Fibroblast of the conjunctiva (primary cell): ENCODE data around the gene VWA8.
"Not testable (repeated sequence)": the region's sequence is repeated elsewhere in the genome, so short reads cannot be mapped to it uniquely, and the experiment has no call there.

Experiments
- DNase-seq: peaks from one replicate; pipeline ENCODE4 v3.0.0-alpha.2; 2010; ENCODE audit warnings: low read depth

The VWA8 gene

DNA sequence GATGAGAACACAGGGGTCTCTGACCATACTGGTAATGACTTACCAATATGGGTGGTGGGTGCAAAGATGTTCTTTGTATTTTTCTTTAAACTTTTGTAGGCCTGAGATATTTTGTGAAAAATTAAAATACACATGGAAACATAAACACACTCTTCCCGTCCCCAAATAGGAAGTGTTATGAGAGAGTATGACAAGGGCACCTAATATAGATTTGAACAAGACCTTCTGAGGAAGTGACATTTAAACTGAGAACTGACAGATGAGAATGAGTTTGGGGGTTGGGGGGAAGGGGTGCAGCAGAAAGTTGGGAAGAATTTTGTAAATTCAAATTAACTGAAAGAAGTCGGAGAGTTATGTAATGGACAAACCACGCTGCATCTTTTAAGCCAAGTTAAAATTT lies 279.3 kb downstream of the VWA8 start:
- DNase-seq: no peak

GRCh38 chr13:41680900-41681299 lies 280.0 kb downstream of the VWA8 start:
- no peak for DNase-seq

- no peak for DNase-seq
Measured at GRCh38 chr13:41678848-41679247, 282.1 kb downstream of the VWA8 start.

DNA sequence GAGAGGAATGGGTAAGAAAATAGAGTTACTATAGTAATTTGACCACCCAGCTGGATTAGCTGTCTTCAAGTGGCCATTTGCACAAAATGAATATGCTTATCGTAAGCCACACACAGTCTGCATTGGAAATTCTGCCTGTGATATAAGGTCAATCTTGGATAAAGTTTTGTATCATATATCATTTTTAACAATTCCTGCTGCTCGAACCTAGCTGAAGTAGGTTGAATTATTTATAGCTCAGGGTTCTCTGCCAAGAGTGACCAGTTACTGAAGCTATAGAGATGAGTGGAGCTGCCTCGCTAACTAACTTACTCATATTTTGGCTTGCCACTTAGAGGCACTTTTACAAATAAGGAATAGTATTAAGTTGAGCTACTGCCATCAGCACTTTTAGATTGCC lies 282.7 kb downstream of the VWA8 start:
- DNase-seq: peak; percentile 21

- DNase-seq: no peak
Measured at GRCh38 chr13:41675306-41675705, 285.6 kb downstream of the VWA8 start.

DNA sequence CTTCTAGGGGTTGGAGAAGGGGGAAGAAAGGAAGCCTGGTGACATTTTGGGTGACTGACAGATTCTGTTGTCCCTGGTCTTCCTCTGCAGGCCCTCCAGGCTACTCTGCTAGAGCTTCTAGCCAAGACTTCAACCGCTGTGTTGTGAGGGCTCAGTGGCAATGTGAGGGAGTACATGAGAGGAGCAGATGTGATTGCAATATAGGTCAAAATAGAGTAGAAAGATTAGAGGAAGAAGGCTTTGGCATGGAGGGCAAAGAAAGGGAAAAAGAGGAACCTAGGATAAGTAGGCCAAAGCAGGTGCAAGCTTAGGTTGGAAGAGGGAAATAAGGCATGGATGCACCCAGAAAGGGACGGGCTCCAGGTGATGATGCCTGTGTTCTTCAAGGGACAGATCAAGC lies 286.7 kb downstream of the VWA8 start:
- no peak for DNase-seq

DNA sequence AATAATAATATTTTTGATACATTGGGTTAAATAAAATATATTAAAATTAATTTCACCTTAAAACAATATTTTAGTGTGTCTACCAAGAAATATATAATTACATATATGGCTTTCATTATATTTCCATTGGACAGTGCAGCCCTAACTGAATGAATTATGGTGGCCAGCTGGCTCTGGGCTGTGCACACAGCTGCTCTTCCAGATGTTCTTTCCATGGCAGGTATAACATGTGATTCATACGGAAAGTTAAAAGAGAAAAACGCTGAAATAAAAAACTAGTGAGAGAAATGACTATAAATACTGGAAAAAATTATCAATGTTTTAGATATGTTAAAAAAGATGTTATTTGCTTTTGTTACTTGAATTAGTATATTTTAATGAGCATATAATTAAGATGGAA lies 287.3 kb downstream of the VWA8 start:
- no peak for DNase-seq

DNA sequence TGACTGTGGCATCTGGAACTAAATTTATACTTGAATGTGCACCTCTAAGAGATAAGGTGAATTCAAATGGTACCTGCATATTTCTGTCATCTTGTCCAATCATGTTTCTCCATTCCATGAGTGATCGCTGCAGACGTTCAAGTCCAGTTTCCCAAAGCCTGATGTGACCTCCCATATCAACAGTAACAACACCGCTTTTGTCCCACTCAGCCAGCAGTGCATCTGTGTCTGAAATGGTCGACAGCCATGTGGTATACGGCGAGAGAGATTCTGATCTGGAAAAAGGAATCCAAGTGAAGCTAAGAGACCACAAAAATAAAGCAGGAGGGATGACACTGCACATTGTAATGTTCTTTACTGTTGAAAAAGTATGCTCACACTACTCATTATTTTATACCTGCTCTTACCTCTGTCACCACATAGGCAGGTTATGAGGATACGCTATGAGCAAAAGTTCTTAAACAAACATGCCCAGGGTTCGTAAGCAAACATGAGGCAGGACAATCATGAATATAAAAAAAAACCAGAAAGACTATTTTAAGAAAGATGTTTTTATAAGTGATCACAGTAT lies 290.0 kb downstream of the VWA8 start:
- DNase-seq: no peak

- DNase-seq: peak; percentile 94
Measured at GRCh38 chr13:41668130-41668757, 292.7 kb downstream of the VWA8 start.

- no peak for DNase-seq
Measured at GRCh38 chr13:41666644-41667043, 294.3 kb downstream of the VWA8 start.

DNA sequence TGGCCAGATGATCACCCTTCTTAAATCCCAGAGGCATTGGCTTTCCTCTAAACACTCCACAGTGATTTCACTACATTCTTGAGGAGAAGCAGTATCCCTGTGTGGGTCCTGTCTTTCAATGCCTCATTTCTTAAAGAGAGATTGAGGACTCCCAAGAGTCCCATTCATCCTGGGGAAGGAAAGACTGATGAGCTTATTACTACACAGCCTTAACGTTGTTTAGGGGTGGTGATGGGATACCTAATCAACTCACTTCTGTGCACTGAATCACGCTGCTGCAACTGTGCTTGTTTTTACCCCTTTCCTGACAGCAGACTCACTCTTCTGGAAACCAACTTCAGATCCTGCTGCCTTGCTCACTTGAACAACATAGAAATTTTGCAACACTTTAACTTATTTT lies 300.5 kb downstream of the VWA8 start:
- DNase-seq: no peak

GRCh38 chr13:41658057-41658661 lies 302.8 kb downstream of the VWA8 start:
- peak; percentile 43 for DNase-seq

GRCh38 chr13:41655997-41656396 lies 304.9 kb downstream of the VWA8 start:
- no peak for DNase-seq

GRCh38 chr13:41654796-41655195 lies 306.1 kb downstream of the VWA8 start:
- DNase-seq: no peak

DNA sequence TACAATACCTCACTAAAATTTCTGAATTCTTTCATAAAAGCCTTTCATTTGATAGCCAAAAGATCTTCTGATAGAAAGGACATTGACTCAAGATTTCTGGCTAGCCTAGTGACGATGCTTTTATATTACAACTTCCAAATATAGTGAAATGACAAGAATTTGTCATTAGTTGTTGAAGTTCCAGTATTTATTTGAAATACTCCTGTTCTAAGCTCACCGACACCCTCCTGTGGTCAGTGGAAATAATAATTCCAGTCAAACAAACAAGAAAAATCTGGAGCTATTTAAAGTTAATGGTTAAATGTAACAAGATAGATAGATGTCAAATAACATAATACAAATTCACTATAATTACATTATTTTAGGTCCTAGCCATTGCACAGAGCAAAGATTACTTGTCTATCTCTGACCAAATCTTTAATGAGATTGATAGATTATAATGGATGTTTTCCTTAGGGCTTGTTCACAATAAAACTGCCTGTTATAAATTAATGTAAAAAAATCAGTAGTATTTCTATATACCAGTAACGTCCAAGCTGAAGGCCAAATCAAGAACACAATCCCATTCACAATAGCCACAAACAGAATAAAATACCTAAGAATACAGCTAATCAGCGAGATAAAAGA lies 308.1 kb downstream of the VWA8 start:
- peak; percentile 54 for DNase-seq

DNA sequence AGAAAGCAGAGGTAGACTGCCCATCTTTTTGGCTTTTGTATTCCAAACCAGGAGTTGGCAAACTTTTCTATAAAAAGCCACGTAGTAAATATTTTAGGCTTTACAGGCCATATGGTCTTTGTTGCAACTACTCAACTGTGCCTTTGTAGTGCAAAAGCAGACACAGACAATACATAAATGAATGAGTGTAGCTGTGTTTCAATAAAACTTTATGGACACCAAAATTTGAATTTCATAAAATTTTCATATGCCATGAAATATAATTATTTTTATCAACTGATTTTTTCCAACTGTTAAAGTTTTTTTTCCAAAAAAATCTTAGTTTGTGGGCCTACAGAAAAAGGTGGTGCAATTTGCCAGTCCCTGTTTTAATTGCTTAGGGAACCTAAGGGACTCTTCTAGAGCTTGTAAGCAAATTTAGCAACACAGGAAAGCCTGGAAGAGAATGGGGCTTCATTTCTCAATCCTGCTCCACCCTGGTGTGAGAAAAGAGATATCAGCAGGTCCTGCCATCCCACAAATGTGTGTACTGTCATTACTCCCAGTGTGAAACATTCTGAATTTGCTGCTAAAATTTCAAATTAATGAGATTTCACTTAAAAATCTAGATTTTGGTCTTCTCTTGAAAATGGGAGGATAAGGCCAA lies 309.4 kb downstream of the VWA8 start:
- no peak for DNase-seq

GRCh38 chr13:41650706-41651105 lies 310.2 kb downstream of the VWA8 start:
- no peak for DNase-seq

GRCh38 chr13:41649659-41650058 lies 311.2 kb downstream of the VWA8 start:
- no peak for DNase-seq

DNA sequence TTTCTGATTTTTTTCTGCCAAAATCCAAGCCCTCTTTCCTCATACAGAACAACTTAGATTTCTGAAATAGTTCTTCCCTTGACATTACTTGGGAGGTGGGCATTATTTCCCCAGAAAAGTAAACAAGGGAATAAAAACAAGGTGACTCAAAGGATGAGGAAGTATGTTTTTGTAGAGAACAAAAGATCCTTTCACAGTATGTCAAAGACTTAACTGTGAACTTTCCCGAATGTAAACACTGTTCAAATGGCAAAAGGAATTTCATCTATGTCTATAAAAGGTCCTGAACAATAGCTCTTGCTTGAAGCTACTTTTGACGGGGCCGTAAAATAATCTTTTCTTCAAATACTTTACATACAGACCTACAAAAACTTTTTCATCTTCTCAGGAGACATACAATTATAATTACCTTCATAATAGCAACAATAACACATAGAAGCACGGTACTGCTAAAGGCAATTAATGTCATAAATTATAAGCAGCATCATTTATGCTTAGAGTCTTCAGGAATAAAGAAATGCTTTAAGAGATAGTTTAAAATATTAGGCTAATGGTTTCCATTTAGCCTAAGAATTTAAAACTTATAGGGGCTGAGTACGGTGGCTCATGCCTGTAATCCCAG lies 312.5 kb downstream of the VWA8 start:
- no peak for DNase-seq

DNA sequence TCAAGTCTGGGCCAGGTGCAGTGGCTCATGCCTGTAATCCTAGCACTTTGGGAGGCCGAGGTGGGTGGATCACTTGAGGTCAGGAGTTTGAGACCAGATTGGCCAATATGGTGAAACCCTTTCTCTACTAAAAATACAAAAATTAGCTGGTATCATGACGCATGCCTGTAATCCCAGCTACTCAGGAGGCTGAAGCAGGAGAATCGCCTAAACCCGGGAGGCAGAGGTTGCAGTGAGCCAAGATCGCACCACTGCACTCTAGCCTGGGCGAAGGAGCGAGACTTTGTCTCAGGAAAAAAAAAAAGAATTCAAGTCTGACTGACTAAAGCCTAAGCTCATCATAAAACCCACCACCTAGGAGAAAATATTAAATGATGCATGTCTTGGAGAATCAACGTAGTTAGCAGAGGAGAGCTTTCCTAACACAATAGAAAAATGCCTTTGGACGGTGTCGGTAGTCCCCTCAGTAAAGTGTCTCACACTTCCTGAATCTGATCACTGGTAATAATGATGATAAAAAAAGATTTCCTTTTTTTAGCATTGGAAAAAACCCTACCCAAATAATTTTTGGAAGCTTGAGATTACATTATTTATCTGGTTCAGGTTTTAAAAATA lies 313.1 kb downstream of the VWA8 start:
- DNase-seq: not testable (repeated sequence)

DNA sequence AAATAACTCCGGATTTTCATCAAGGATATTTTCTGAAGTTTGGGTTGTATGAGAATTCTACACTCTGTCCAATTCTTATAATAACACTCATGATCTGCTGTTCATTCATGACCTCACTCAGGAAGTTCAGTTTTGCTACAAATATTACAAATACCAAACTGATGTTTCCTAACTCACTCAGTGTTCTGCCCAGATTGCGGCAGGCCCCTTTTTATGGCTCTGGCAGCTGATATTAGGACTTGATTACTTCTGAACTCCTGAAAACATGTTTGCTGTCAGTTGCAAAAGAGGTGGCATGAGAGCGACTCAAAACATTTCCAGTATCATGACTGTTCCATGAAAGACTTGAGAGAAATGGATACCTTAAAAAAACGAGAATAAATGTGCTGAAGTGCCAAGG lies 315.6 kb downstream of the VWA8 start:
- peak; percentile 55 for DNase-seq

DNA sequence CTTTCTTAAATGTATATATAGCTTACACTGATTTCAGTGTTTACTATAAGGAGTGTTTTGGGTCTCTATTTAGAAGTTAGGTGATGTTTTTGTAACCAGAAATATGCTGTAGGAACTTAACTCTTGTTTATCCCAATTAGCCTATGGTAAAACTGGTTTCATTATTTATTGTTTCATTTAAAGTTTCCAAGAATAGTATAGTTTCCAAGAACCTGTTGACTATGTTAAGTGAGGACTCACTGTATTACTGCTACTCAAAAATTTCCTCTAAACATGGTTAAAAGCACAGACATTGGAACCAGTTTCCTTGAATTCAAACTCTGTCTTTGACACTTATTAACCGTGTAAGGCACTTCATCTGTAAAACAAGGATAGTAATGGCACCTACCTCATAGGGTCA lies 316.2 kb downstream of the VWA8 start:
- DNase-seq: no peak
